ENCODE measurements around the gene RNF213.
A peak's percentile ranks its signal among the peaks of the same experiment; 100 is the strongest.
"Not testable (repeated sequence)": the region's sequence is repeated elsewhere in the genome, so short reads cannot be mapped to it uniquely, and the experiment has no call there.

Gene RNF213

DNA sequence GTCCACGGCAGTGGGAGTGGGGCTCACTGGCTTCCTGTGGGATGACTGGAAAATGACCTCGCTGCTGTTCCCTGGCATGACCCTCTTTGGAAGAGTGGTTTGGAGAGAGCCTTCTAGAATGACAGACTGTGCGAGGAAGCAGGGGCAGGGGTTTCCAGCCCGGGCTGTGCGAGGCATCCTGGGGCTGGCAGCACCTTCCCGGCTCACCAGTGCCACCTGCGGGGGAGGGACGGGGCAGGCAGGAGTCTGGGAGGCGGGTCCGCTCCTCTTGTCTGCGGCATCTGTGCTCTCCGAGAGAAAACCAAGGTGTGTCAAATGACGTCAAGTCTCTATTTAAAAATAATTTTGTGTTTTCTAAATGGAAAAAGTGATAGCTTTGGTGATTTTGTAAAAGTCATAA, 7.8 kb upstream of the RNF213 start:
- peak; percentile 85 for DNase-seq (ENCODE audit: low read depth)

- no peak for DNase-seq (ENCODE audit: low read depth)
Observed at GRCh38 chr17:80253631-80254395, 6.8 kb upstream of the RNF213 start.

- peak; percentile 53 for DNase-seq (ENCODE audit: low read depth)
Observed at GRCh38 chr17:80254396-80255251, 6.0 kb upstream of the RNF213 start.

GRCh38 chr17:80256034-80256350, 4.7 kb upstream of the RNF213 start:
- no peak for DNase-seq (ENCODE audit: low read depth)

DNA sequence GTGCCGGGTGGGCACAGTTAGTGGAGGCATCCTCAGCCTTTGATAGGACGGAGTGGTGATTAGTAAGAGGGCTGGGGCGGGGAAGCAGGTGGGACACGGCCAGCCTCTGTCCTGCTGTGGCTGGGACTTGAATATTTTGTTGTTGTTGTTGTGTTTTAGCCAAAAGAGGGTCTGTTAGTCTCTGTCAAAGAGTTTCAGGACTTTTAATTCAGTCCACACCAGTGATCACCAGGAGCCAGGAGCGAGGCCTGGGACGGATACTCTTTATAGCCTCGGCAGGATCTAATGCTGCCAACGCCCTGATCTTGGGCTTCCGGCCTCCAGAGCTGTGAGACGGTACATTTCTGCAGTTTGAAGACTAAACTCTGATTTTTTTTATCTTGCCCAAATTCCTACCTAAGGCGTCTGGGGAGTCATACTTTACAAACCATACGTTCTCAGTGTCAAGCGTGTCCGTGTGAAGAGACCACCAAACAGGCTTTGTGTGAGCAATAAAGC, 2.9 kb upstream of the RNF213 start:
- no peak for DNase-seq (ENCODE audit: low read depth)

- DNase-seq (ENCODE audit: low read depth), result not testable (repeated sequence)
Observed at GRCh38 chr17:80258296-80258695, 2.4 kb upstream of the RNF213 start.

DNA sequence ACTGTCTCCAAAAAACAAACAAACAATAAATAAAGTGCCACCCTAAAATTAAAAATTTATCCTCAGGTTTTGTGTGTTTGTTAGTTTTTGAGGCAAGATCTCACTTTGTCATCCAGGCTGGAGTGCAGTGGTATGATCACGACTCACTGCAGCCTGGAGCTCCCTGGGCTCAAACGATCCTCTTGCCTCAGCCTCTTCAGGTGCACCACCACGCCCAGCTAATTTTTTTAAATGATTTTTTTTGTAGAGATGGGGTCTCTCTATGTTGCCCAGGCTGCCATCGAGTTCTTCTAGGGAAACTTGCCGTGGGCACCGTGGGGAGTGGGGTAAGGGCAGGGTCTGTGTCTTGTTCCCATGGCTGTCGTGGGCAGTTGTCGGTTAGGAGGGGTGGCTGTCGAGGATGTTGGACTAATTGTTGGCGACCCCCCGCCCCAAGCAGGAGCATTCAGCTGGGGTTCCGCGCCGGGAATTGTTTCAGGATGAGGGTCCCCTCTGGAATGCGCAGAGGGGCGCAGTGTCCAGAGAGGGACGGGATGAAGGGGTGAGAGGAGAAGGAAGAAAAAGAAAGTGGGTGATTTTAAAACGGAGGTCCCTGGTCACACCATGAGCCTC, 1.1 kb upstream of the RNF213 start:
- DNase-seq (ENCODE audit: low read depth), result no peak

GRCh38 chr17:80260069-80260535, 550 bp upstream of the RNF213 start:
- DNase-seq (ENCODE audit: low read depth), result peak; percentile 80

DNA sequence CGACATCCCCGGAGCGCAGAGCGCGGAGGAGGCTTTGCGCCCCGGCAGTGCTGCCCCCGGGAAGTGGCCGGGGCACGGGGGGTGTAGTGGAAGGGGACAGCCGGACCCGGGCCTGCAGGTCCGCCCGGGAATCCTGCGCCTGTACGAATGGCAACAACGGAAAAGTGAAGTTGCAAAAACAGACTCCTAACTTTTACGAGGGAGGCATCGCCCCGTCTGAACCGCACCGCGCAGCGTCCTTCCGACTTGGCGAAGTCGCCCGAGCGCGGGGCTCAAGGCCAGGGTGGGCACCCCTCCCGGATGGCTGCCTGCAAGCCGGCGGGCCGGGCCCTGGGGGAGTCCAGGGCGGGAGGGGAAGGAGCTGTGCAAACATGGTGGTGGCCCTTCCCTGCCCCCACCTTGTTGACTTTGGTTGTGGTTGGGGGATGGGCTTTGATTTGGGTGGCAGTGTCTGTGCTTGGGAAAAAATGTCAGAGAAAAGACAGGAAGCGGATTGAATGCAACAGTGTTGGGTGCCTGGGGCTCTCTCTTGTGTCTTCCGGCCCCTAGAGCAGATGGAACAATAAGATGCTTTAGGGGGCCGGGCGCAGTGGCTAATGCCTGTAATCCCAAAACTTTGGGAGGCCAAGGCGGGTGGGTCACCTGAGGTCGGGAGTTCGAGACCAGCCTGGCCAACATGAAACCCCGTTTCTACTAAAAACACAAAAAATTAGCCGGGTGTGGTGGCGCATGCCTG, 675 bp downstream of the RNF213 start:
- peak; percentile 44 for DNase-seq (ENCODE audit: low read depth)

- no peak for DNase-seq (ENCODE audit: low read depth)
Observed at GRCh38 chr17:80261895-80262279, 1.2 kb downstream of the RNF213 start.

DNA sequence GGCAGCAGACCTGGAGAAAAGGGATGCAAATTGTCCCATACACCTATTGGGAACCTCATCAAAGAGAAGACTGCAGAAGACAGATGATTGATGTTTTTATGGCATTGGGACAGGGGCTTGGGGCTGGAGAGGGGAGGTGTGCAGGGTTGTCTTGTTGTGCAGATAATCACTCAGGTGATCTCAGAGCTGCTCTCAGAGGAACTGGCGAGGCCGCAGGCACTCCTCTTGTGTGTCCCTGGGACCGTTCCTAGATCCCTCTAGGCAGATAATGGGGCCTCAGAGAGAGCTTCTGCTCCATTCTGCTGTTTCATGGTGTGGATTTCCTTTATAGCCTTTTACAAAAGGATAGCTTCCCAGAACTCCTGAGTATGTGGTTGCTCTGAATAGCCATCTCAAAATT, 1.6 kb downstream of the RNF213 start:
- no peak for DNase-seq (ENCODE audit: low read depth)

DNA sequence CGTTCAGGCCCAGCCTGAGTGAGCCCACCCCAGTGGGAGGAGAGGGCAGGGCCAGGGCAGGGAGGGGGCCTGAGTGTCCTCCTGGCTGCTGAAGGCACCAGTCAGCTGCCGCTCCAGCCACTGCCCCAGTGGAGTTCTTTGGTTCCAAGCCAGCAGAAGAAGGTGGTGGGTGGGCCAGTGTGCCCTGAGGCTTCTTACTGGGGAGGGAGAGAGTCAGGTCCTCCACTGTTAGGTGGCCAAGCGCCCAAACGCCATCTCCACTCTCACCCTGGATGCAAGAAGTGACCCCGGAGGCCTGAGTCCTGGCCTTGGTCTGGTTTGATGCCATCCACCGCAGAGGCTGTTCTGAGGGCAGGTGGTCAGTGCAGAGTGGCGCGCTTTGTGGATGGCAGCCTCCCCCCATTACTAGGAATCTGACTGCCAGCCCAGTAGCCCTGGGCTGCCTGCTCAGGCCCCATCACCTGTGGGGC, 2.2 kb downstream of the RNF213 start:
- no peak for DNase-seq (ENCODE audit: low read depth)

DNA sequence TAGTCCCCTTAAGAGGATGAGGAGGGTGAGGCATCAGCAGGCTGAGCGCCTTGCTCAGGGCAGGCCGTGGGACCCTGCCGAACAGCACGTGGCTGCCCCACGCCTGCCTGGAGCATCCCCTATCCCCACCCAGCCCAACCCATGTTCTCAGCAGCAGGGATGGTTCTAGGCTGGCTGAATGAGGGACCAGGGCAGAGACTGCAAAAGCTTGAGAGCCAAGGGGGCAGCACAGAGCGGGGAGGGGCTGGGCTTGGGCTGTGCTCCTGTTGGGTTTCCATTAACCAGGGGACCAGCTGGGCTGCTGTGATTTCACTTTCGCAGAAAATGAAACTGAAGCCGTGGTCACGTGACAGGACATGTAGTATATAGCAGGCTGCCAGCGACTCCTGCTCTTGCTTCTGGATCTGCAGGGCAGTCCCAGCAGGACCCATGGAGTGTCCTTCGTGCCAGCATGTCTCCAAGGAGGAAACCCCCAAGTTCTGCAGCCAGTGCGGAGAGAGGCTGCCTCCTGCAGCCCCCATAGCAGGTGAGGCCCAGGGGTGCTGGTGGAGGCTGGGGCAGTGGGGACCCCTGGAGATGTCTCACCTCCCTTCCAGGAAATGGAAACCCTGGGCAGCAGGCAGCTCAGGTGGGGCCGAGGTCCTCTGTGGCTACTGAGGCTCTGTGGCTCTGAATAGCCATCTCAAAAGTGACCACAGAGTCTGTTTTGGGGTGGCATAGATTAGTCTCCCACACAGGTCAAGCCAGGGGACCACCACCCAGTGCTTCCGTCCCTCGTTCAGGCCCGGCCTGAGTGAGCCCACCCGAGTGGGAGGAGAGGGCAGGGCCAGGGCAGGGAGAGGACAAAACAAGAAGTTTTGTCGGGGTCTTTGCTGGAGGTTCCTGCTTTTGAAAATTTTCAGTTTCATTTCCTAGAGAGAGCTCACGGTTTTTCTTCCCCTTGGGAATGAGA, 2.9 kb downstream of the RNF213 start:
- DNase-seq (ENCODE audit: low read depth), result peak; percentile 76

DNA sequence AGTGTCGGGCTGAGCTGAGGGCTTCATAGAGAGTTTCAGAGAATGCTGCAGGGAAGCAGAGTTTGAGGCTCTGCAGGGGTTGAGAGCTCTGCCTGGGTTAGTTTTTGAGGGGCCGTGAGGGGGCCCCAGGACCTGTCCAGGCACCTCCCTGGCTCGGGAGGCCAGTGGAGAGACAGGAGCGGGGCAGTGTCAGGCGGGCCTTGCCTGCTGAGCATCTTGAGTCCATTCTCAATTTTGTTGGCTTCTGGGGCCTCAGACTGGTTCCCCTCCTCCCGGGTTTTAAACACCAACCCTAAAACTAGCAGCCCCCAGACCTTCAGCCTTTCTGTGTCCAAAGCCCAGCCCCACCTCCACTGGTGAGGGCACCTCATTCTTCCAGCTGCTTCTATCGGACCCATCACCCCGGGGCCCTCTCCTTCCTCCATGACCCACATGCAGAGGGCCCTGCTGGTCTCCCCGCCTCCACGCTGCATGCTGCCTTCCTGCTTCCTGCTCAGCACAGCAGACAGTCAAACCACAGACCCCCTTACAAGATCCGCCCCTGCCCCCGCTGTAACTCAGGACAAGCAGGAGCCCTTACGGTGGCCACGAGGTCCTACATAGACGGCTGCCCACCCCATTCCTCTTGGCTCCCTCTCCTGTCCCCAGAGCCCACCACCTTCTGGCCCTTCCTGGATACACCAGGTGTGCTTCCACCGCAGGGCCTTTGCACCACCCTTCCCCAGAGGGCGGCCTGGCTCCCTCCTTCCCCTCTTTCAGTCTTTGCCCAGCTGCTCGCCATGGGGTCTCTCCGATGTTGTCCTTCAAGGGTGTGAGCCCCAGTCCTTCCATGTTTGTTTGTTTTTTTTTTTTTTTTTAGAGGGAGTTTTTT, 3.8 kb downstream of the RNF213 start:
- DNase-seq (ENCODE audit: low read depth), result peak; percentile 42

GRCh38 chr17:80265205-80266068, 4.8 kb downstream of the RNF213 start:
- DNase-seq (ENCODE audit: low read depth), result peak; percentile 65

GRCh38 chr17:80267391-80267790, 6.7 kb downstream of the RNF213 start:
- no peak for DNase-seq (ENCODE audit: low read depth)

- no peak for DNase-seq (ENCODE audit: low read depth)
Observed at GRCh38 chr17:80268427-80268826, 7.8 kb downstream of the RNF213 start.

- DNase-seq (ENCODE audit: low read depth), result no peak
Observed at GRCh38 chr17:80269405-80269807, 8.8 kb downstream of the RNF213 start.

DNA sequence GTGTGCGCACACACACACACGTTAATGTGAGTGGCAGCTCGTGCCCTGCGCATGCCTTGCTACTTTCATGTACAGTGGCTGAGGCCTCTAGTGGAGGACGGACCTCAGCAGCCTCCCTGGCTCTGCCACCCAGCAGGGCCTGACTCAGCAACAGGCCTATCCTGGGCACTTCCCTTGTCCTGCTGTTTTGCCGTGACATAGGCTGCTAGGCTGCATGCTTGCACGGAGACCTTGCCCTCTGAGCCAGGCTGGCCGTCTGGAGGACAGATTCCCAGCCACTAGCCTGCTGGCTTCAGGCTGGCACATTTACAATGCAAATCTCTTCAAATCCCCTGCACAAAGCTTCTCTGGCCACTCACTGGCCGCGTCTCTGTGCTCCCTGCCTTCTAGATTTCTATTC, 9.5 kb downstream of the RNF213 start:
- DNase-seq (ENCODE audit: low read depth), result no peak

Measured in activated T-helper 9 cell treated with anti-CD3 and anti-CD28 coated beads, Interleukin-2, amount 50 U/mL, for 16 hours (primary cell).